Left lung (tissue), 10 donors: ENCODE measurements around the gene ANKS1B. TPM values are rescaled to one million over a fixed set of nuclear protein-coding genes. Genes with fewer than 3 reads are reported as not detected.

ENCODE experiments used
- ATAC-seq: fragments of 200-7000 bp; cut with Tn5 transposase; one replicate; pipeline ENCODE4 v1.9.1; 2020; ENCODE audit warnings: moderate library complexity
- DNase-seq, 4 donors: peaks; one replicate each; pipeline ENCODE4 v3.0.0-alpha.2; 2013 to 2020
- H3K27ac ChIP-seq, 2 donors: fragments of 200-600 bp; sonication (generic) in 1 of 2; one replicate each; pipeline versions ENCODE4 v1.5.0 to v1.8.0; 2020 to 2021
- H3K27me3 ChIP-seq, 2 donors: fragments of 200-600 bp; sonication (generic) in 1 of 2; one replicate each; pipeline versions ENCODE4 v1.5.0 to v1.8.0; 2020 to 2021
- H3K36me3 ChIP-seq, 2 donors: fragments of 200-600 bp; sonication (generic) in 1 of 2; one replicate each; pipeline versions ENCODE4 v1.5.0 to v1.8.0; 2020 to 2021
- H3K4me1 ChIP-seq, 2 donors: fragments of 200-600 bp; one replicate each; pipeline ENCODE4 v1.8.0; 2021
- H3K4me3 ChIP-seq, 2 donors: fragments of 200-600 bp; sonication (generic) in 1 of 2; one replicate each; pipeline versions ENCODE4 v1.5.0 to v1.8.0; 2020 to 2021; ENCODE audit warnings: mild to moderate bottlenecking in 1 of 2
- H3K9me3 ChIP-seq, 2 donors: fragments of 200-600 bp; sonication (generic) in 1 of 2; one replicate each; pipeline versions ENCODE4 v1.5.0 to v1.8.0; 2020 to 2021
- intact Hi-C, 2 donors: fragments of 100-400 bp; cut with DNase I; formaldehyde crosslinking; loops; one replicate each; pipeline versions ENCODE4 v1.11.2 to v1.14.2; 2022
- polyA plus RNA-seq, 6 donors: library from polyadenylated mRNA; unstranded; fragments of 120-200 nt; gene quantifications; one replicate each; pipeline ENCODE4 v1.2.1, GENCODE V29; 2013; ENCODE audit not compliant: insufficient read length in 6 of 6
- total RNA-seq, 2 donors: library from RNA; stranded (reverse); fragmentation: NEBNext Ultra II Directional; extraction: Animal tissue kit (Norgen Biotek cat#: 25700); gene quantifications; one replicate each; pipeline ENCODE4 v1.2.1, GENCODE V29; 2021
- TF ChIP-seq, protein P1 (sequence below), 2 donors: fragments of 200-600 bp; sonication (generic) in 1 of 2; IDR thresholded peaks; one replicate each; pipeline versions ENCODE4 v1.5.0 to v1.8.0; 2021; ENCODE audit warnings: antibody characterized with exemption in 2 of 2
- donor health status: DM: no; HTN: yes; CAD: no.
- donor health status: DM: no; HTN: no; CAD: no.

Gene ANKS1B
- total and polyA plus RNA-seq, 8 donors = 4.9 to 31.8 (median 14.9) TPM

DNA sequence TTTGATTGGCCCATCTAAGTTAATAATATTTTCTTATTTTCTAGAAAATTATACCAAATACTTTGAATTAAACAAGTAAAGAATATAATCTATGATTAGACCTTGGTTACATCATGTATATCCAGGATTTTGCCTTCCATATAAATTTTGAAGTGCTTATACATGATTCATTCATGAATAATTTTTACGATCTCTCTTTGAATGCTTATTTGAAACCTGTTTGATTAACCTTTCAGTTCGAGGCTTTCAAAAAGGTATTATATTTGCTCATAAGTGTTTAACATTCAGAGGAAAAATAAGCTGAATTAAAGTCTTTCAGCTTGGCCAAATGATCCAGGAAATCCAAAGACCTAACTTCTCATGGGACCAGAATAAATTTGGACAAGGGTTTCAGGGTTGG is 832.4 kb downstream of the ANKS1B start:
- no peak overlapping the region for H3K27ac ChIP-seq
- intact Hi-C loops = no loop called here
- ATAC-seq (no peak), DNase-seq (no peak)
- H3K36me3 ChIP-seq = no peaks in the 10 kb centered on the region
- TF ChIP-seq, protein P1, sequence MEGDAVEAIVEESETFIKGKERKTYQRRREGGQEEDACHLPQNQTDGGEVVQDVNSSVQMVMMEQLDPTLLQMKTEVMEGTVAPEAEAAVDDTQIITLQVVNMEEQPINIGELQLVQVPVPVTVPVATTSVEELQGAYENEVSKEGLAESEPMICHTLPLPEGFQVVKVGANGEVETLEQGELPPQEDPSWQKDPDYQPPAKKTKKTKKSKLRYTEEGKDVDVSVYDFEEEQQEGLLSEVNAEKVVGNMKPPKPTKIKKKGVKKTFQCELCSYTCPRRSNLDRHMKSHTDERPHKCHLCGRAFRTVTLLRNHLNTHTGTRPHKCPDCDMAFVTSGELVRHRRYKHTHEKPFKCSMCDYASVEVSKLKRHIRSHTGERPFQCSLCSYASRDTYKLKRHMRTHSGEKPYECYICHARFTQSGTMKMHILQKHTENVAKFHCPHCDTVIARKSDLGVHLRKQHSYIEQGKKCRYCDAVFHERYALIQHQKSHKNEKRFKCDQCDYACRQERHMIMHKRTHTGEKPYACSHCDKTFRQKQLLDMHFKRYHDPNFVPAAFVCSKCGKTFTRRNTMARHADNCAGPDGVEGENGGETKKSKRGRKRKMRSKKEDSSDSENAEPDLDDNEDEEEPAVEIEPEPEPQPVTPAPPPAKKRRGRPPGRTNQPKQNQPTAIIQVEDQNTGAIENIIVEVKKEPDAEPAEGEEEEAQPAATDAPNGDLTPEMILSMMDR (IDR thresholded peaks at IDR 0.05) = no peak
- no peak overlapping the region for H3K4me3 ChIP-seq
- H3K9me3 ChIP-seq = no peaks in the 10 kb centered on the region
- H3K4me1 ChIP-seq = no peaks in the 10 kb centered on the region
- no peaks in the 10 kb centered on the region for H3K27me3 ChIP-seq

DNA sequence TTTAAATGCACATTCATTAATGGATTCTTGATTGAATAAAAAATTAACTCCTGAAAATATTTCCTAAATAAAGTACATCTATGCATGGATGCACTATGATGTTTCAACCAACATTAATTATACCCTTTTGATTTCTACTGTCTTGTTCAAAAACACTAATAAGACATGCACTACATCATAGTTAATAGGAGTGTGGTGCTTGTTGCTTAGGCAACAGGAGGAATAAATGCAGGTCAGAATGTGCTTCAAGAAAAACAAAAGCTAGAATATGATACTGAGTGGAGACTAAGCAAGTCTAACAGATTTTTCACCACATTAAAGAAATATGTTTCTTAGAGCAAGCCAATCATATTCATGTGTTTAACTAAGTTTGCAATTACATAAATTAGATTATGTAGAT is 833.0 kb downstream of the ANKS1B start:
- no peak for DNase-seq
- Histone ChIP-seq H3K4me3 (no peak overlapping the region), H3K27ac (no peak overlapping the region), H3K9me3 (no peaks in the 10 kb centered on the region), H3K36me3 (no peaks in the 10 kb centered on the region), H3K27me3 (no peaks in the 10 kb centered on the region), H3K4me1 (no peaks in the 10 kb centered on the region)
- TF ChIP-seq, protein P1 (IDR thresholded peaks at IDR 0.05) = no peak
- intact Hi-C loops = no loop called here
- ATAC-seq = no peak

DNA sequence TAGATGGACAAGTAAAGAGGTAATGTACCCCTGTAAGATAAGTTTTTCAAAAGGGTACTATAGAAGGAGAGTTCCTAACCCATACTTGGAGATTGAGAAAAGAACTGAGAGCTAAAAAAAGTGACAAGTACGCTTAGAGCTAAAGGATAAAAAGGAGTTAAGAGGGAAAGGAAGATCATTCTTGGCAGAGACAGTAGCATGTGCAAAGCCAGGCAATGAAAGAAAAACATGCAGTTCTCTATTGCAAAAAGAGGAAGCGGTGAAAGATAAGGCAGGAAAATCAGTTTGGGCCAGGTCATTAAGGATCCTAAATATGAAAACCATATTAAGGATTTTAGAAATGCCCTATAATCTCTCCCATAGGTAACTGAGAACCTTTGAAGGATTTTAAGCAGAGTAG is 837.6 kb downstream of the ANKS1B start:
- TF ChIP-seq, protein P1 (IDR thresholded peaks at IDR 0.05) = no peak
- Histone ChIP-seq H3K9me3 (no peaks in the 10 kb centered on the region), H3K27ac (no peak overlapping the region), H3K4me3 (no peak overlapping the region), H3K4me1 (no peaks in the 10 kb centered on the region), H3K27me3 (no peaks in the 10 kb centered on the region), H3K36me3 (no peaks in the 10 kb centered on the region)
- intact Hi-C loops = no loop called here
- DNase-seq = no peak
- no peak for ATAC-seq

DNA sequence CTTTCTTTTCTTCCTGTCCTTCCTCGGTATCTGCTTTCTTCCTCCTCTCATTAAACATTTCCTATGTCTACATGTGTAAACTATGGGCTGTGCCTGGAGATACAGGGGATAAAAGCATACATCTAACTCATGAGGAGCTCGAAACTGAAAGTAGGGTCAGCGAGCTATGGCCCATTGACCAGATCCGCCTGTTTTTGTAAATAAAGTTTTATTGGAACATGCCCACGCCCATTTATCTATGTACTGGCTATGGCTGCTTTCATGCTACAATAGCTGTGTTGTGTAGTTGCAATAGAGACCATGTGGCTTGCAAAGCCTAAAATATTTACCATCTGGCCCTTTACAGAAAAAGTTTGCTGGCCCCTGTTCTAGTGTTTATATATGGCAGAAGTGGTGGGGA is 838.0 kb downstream of the ANKS1B start:
- intact Hi-C loops = no loop called here
- ATAC-seq = no peak

DNA sequence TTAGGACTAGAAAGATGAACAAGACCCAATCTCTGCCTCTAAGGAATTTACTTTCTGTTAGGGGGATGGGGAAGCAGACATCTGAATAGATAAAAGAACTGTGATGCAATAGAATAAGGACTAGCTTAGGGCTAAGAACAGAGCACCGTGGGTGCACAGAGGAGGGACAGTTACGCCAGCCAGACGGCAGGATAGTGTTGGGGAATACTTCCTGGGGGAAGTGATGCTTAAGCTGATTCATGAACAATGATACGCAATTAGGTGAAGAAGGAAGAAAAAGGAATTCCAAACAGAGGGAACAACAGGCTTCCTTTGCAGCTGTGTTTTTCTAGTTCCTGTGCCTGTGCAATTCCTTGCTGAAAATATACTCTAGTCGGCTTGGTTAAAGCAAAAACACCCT is 838.6 kb downstream of the ANKS1B start:
- Histone ChIP-seq H3K27me3 (no peaks in the 10 kb centered on the region), H3K4me1 (no peaks in the 10 kb centered on the region), H3K27ac (no peak overlapping the region), H3K9me3 (no peaks in the 10 kb centered on the region), H3K36me3 (no peaks in the 10 kb centered on the region), H3K4me3 (no peak overlapping the region)
- TF ChIP-seq, protein P1 (IDR thresholded peaks at IDR 0.05) = no peak
- intact Hi-C loops = no loop called here
- ATAC-seq = no peak
- DNase-seq = no peak

More for the DNA sequence above, 838.0 kb downstream of the ANKS1B start:
- H3K4me3 ChIP-seq = no peak overlapping the region
- no peaks in the 10 kb centered on the region for H3K36me3 ChIP-seq
- no peaks in the 10 kb centered on the region for H3K9me3 ChIP-seq
- DNase-seq = no peak
- no peaks in the 10 kb centered on the region for H3K27me3 ChIP-seq
- no peak overlapping the region for H3K27ac ChIP-seq
- TF ChIP-seq, protein P1 (IDR thresholded peaks at IDR 0.05) = no peak
- no peaks in the 10 kb centered on the region for H3K4me1 ChIP-seq
